Activated CD4-positive, alpha-beta T cell treated with anti-CD3 and anti-CD28 coated beads for 4 hours (primary cell): ENCODE measurements around the gene DYNLL2.
"Not testable (repeated sequence)": the region's sequence is repeated elsewhere in the genome, so short reads cannot be mapped to it uniquely, and the experiment has no call there.

Experiments
- DNase-seq, 2 donors: peaks; one replicate each; pipeline ENCODE4 v3.0.0-alpha.2; 2020

DYNLL2 gene

GRCh38 chr17:58073266-58073665 is 10.0 kb upstream of the DYNLL2 start:
- not testable (repeated sequence) for DNase-seq

GRCh38 chr17:58074406-58074805 is 8.8 kb upstream of the DYNLL2 start:
- DNase-seq = not testable (repeated sequence)

- no peak for DNase-seq
These were observed 3.8 kb upstream of the DYNLL2 start for GRCh38 chr17:58079300-58080033.

- no peak for DNase-seq
These were observed 1.4 kb upstream of the DYNLL2 start for GRCh38 chr17:58081646-58082340.

- DNase-seq = no peak
These were observed 814 bp upstream of the DYNLL2 start for GRCh38 chr17:58082341-58082869.

- DNase-seq = peak; percentile 65 to 78
These were observed 485 bp downstream of the DYNLL2 start for GRCh38 chr17:58083491-58084316.

GRCh38 chr17:58084317-58084981 is 1.2 kb downstream of the DYNLL2 start:
- peak; percentile 59 to 67 for DNase-seq

GRCh38 chr17:58085039-58085715 is 2.0 kb downstream of the DYNLL2 start:
- DNase-seq = no peak

- no peak for DNase-seq
These were observed 3.7 kb downstream of the DYNLL2 start for GRCh38 chr17:58086953-58087352.

- DNase-seq = no peak
These were observed 5.4 kb downstream of the DYNLL2 start for GRCh38 chr17:58088624-58089023.

- DNase-seq = no peak
These were observed 5.9 kb downstream of the DYNLL2 start for GRCh38 chr17:58089111-58089510.

GRCh38 chr17:58091024-58091567 is 7.9 kb downstream of the DYNLL2 start:
- DNase-seq = no peak

GRCh38 chr17:58092101-58092796 is 9.0 kb downstream of the DYNLL2 start:
- no peak for DNase-seq

- no peak for DNase-seq
These were observed 9.7 kb downstream of the DYNLL2 start for GRCh38 chr17:58092797-58093385.

- no peak for DNase-seq
These were observed 10.9 kb downstream of the DYNLL2 start for GRCh38 chr17:58094118-58094517.

- DNase-seq = no peak
These were observed 13.7 kb downstream of the DYNLL2 start for GRCh38 chr17:58096892-58097291.

- no peak for DNase-seq
These were observed 14.3 kb downstream of the DYNLL2 start for GRCh38 chr17:58097384-58098088.

GRCh38 chr17:58100506-58100905 is 17.3 kb downstream of the DYNLL2 start:
- DNase-seq = no peak

- not testable (repeated sequence) for DNase-seq
These were observed 18.7 kb downstream of the DYNLL2 start for GRCh38 chr17:58101898-58102297.

GRCh38 chr17:58105093-58105492 is 21.9 kb downstream of the DYNLL2 start:
- DNase-seq = no peak
